GM12878 (cell line): ENCODE data around the gene DKKL1. TPM values are rescaled to one million over a fixed set of nuclear protein-coding genes. Genes with fewer than 3 reads are reported as not detected.

Experiments used
- ATAC-seq: fragments of 200-7000 bp; cut with Tn5 transposase; 3 replicates; pipeline ENCODE4 v1.9.1; 2020; ENCODE audit warnings: mild to moderate bottlenecking, moderate library complexity
- BruUV-seq: library from RNA; stranded (reverse); fragments of 400-500 nt; replicated peaks from 2 replicates; lab custom pipeline; 2021; lab: Mats Ljungman, UMichigan
- CTCF ChIA-PET: fragments of 300-600 bp; sonication (Branson Sonifier 250); formaldehyde crosslinking; extraction: SDS; loops from one replicate; lab custom pipeline; 2021; ENCODE audit warnings: inconsistent platforms; lab: Yijun Ruan, JAX
- POLR2A ChIA-PET: fragments of 350-600 bp; formaldehyde crosslinking; extraction: SDS; loops from one replicate; lab custom pipeline; 2021; ENCODE audit warnings: inconsistent platforms; lab: Charles Lee
- RAD21 ChIA-PET: fragments of 300-600 bp; sonication (Branson Sonifier 250); formaldehyde crosslinking; loops from one replicate; lab custom pipeline; 2023; ENCODE audit warnings: antibody characterized with exemption; ENCODE audit not compliant: unreplicated experiment; lab: Charles Lee
- SMC1A ChIA-PET: fragments of 300-600 bp; sonication (Branson Sonifier 250); formaldehyde crosslinking; loops from one replicate; lab custom pipeline; 2023; ENCODE audit not compliant: unreplicated experiment, uncharacterized antibody; lab: Charles Lee
- DNase-seq: peaks from one replicate; pipeline ENCODE4 v3.0.0-alpha.2; 2011; ENCODE audit warnings: low read depth, low spot score
- FAIRE-seq: peaks from 3 replicates; lab custom pipeline; 2011; peaks lifted over from hg19 to GRCh38; lab: Jason Lieb, UNC
- H2AFZ ChIP-seq: 2 replicates; pipeline ENCODE4 v1.6.0; 2011; ENCODE audit warnings: low read depth, low read length, control low read depth; ENCODE audit not compliant: control insufficient read depth
- H3K27ac ChIP-seq: 2 replicates; pipeline ENCODE4 v1.5.1; 2011; ENCODE audit warnings: control low read depth; ENCODE audit not compliant: control insufficient read depth, insufficient read depth
- H3K27me3 ChIP-seq, 2 experiments: replicated peaks in 1 of 2; 2 replicates each; pipeline versions ENCODE4 v1.6.0 to v1.6.1; 2011; ENCODE audit warnings: low read length in 1 of 2; ENCODE audit not compliant: control insufficient read depth in 2 of 2, insufficient read depth in 2 of 2
- H3K36me3 ChIP-seq, 2 experiments: 2 replicates each; pipeline ENCODE4 v1.5.1; 2011; ENCODE audit warnings: low read length in 1 of 2; ENCODE audit not compliant: control insufficient read depth in 2 of 2, insufficient read depth in 2 of 2
- H3K4me1 ChIP-seq: 2 replicates; pipeline ENCODE4 v1.6.1; 2011; ENCODE audit warnings: mild to moderate bottlenecking, low read length, moderate library complexity, mixed read lengths; ENCODE audit not compliant: control insufficient read depth, insufficient read depth
- H3K4me2 ChIP-seq: 2 replicates; pipeline ENCODE4 v1.6.0; 2011; ENCODE audit warnings: control low read depth; ENCODE audit not compliant: control insufficient read depth, insufficient read depth
- H3K4me3 ChIP-seq: fragments of 200-600 bp; sonication (generic); 2 replicates; pipeline ENCODE4 v1.5.1; 2016
- H3K79me2 ChIP-seq: 2 replicates; pipeline ENCODE4 v1.6.0; 2011; ENCODE audit warnings: low read length; ENCODE audit not compliant: control insufficient read depth, insufficient read depth
- H3K9ac ChIP-seq: 2 replicates; pipeline ENCODE4 v1.8.0; 2011; ENCODE audit warnings: low read length, control low read depth, mixed read lengths; ENCODE audit not compliant: control insufficient read depth, insufficient read depth
- H3K9me3 ChIP-seq: replicated peaks from 3 replicates; pipeline ENCODE4 v1.5.1; 2011; ENCODE audit warnings: mild to moderate bottlenecking, low read length; ENCODE audit not compliant: control insufficient read depth, insufficient read depth
- H4K20me1 ChIP-seq: 2 replicates; pipeline ENCODE4 v1.6.0; 2011; ENCODE audit not compliant: control insufficient read depth, insufficient read depth
- CEBPB ChIP-seq, 2 experiments: fragments of 150-350 bp in 1 of 2; IDR thresholded peaks; 2 replicates each; pipeline ENCODE4 v1.6.1; 2012 to 2014; ENCODE audit warnings: low read depth in 2 of 2, low read length in 2 of 2, borderline replicate concordance in 1 of 2, inconsistent platforms in 1 of 2
- CTCF ChIP-seq, 3 experiments: IDR thresholded peaks in 2 of 3; conservative IDR thresholded peaks in 1 of 3; 2 replicates each; pipeline ENCODE4 v1.5.1; 2011; ENCODE audit warnings: low read depth in 3 of 3, low read length in 3 of 3, mild to moderate bottlenecking in 3 of 3, control low read depth in 2 of 3, moderate library complexity in 2 of 3, inconsistent platforms in 1 of 3, mixed read lengths in 1 of 3; ENCODE audit not compliant: control insufficient read depth in 2 of 3, insufficient read depth in 1 of 3; ENCODE audit errors: extremely low read depth in 1 of 3
- IRF3 ChIP-seq: fragments of 450-650 bp; IDR thresholded peaks from 2 replicates; pipeline ENCODE4 v1.6.1; 2014; ENCODE audit warnings: mild to moderate bottlenecking
- MEF2B ChIP-seq: fragments of 450-650 bp; IDR thresholded peaks from 2 replicates; pipeline ENCODE4 v1.6.1; 2018; ENCODE audit warnings: mild to moderate bottlenecking, moderate library complexity; ENCODE audit not compliant: partially characterized antibody, poor library complexity, severe bottlenecking
- RAD51 ChIP-seq: fragments of 450-650 bp; IDR thresholded peaks from 2 replicates; pipeline ENCODE4 v1.6.1; 2016; ENCODE audit warnings: moderate library complexity, mild to moderate bottlenecking, inconsistent platforms
- SUPT20H ChIP-seq: IDR thresholded peaks from 2 replicates; pipeline ENCODE4 v1.6.1; 2011; ENCODE audit warnings: low read depth, mild to moderate bottlenecking, low read length, moderate library complexity, borderline replicate concordance; ENCODE audit not compliant: control insufficient read depth
- TAF1 ChIP-seq: IDR thresholded peaks from 2 replicates; pipeline ENCODE4 v1.6.1; 2011; ENCODE audit warnings: mild to moderate bottlenecking, low read depth, low read length, borderline replicate concordance
- ZNF207 ChIP-seq: fragments of 450-650 bp; IDR thresholded peaks from 2 replicates; pipeline ENCODE4 v1.6.1; 2014; ENCODE audit warnings: antibody characterized with exemption, mild to moderate bottlenecking, borderline replicate concordance
- WGBS: methylation state at CpG from one replicate; pipeline ENCODE4 v1.1.6; 2016; ENCODE audit warnings: low lambda C conversion rate; ENCODE audit not compliant: insufficient replicate concordance, insufficient coverage; ENCODE audit errors: missing lambda C conversion rate; 5-methylcytosine and 5-hydroxymethylcytosine counted together
- in situ Hi-C: fragments of 300-500 bp; cut with MboI; formaldehyde crosslinking; loops from 9 replicates; pipeline ENCODE4 v1.14.3; 2018; ENCODE audit warnings: mixed read lengths
- intact Hi-C: fragments of 100-400 bp; cut with micrococcal nuclease; formaldehyde crosslinking; loops from one replicate; pipeline ENCODE4 v1.14.2; 2022; ENCODE audit not compliant: unreplicated experiment
- polyA plus RNA-seq, 11 experiments: library from polyadenylated mRNA; depleted of rRNA in 4 of 11; unstranded in 6 of 11; stranded (reverse) in 5 of 11; fragments of >200 nt; fragmentation: Nextera tagmentation in 4 of 11; fragmentation: Illumina TruSeq in 1 of 11; extraction: Ambion mirVana in 4 of 11; extraction: Trizol in 1 of 11; gene quantifications; 1 replicate in 1 of 11; 2 replicates in 10 of 11; pipeline versions ENCODE4 v1.2.1 to v1.2.3, GENCODE V29; 2011 to 2016; ENCODE audit warnings: inconsistent platforms in 2 of 11, missing spikeins in 2 of 11, low read depth in 1 of 11
- total RNA-seq, 4 experiments: library from RNA; depleted of rRNA in 3 of 4; stranded (reverse); fragments of >200 nt in 3 of 4; fragmentation: Illumina TruSeq in 1 of 4; extraction: Trizol in 1 of 4; gene quantifications; 2 replicates each; pipeline versions ENCODE4 v1.2.1 to v1.2.3, GENCODE V29; 2013 to 2021
- TF ChIP-seq, protein P1 (sequence below): IDR thresholded peaks from 2 replicates; pipeline ENCODE4 v1.6.1; 2012; ENCODE audit warnings: low read depth, low read length, improper control_type of control experiment
- TF ChIP-seq, protein P2 (sequence below): fragments of 450-650 bp; IDR thresholded peaks from 2 replicates; pipeline ENCODE4 v1.6.1; 2016; ENCODE audit warnings: mild to moderate bottlenecking

The DKKL1 gene
- total and polyA plus RNA-seq, 10 of the 15 experiments (the other 5 are each of a cell fraction or from before 2014, with no cell fraction given), result not detected

GRCh38 chr19:49315111-49315510, 48.6 kb upstream of the DKKL1 start:
- H3K4me1 ChIP-seq, result no peaks in the 10 kb centered on the region
- H3K36me3 ChIP-seq, result no peaks in the 10 kb centered on the region; a peak in 1 of 4 replicates
- ChIA-PET CTCF (interaction anchor here (0.6 to 1.2 kb wide), 4 partner anchors 9 to 893 kb away, joined by 3 to 7 read pairs (median 4); no protein-coding TSS in a partner anchor), RAD21 (no interaction called here), POLR2A (interaction anchor here (0.6 kb wide), 2 partner anchors 11 to 58 kb away, joined by 3 to 4 read pairs; no protein-coding TSS in a partner anchor), SMC1A (interaction anchor here (0.7 to 1.2 kb wide), 2 partner anchors 19 to 23 kb away, joined by 3 read pairs; no protein-coding TSS in a partner anchor)
- no peak overlapping the region for H3K27ac ChIP-seq
- ATAC-seq, result no peak
- no peak overlapping the region for H3K4me2 ChIP-seq
- no peak overlapping the region for H2AFZ ChIP-seq
- H4K20me1 ChIP-seq, result no peaks in the 10 kb centered on the region
- no peak for FAIRE-seq
- 31% methylated on average over 1 of the region's 1 CpG for WGBS
- H3K27me3 ChIP-seq, result no peaks in the 10 kb centered on the region
- intact Hi-C loops (no loop called here), in situ Hi-C loops (no loop called here)
- H3K4me3 ChIP-seq, result no peak overlapping the region
- H3K79me2 ChIP-seq, result no peaks in the 10 kb centered on the region
- H3K9ac ChIP-seq, result no peak overlapping the region
- TF ChIP-seq ZNF207 (no peak), IRF3 (no peak), MEF2B (no peak), RAD51 (no peak), TAF1 (no peak), CTCF (IDR thresholded peaks at IDR 0.05 in 2 of 3, conservative IDR thresholded peaks at IDR 0.05 in 1 of 3; ENCODE audit: control insufficient read depth in 2 of 3, extremely low read depth in 1 of 3, insufficient read depth in 1 of 3, low read depth in 3 of 3, low read length in 3 of 3) (no peak), SUPT20H (no peak), CEBPB (IDR thresholded peaks at IDR 0.05; ENCODE audit: borderline replicate concordance in 1 of 2, low read depth in 2 of 2, low read length in 2 of 2) (no peak)
- TF ChIP-seq, protein P1, sequence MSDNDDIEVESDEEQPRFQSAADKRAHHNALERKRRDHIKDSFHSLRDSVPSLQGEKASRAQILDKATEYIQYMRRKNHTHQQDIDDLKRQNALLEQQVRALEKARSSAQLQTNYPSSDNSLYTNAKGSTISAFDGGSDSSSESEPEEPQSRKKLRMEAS, result no peak
- TF ChIP-seq, protein P2, sequence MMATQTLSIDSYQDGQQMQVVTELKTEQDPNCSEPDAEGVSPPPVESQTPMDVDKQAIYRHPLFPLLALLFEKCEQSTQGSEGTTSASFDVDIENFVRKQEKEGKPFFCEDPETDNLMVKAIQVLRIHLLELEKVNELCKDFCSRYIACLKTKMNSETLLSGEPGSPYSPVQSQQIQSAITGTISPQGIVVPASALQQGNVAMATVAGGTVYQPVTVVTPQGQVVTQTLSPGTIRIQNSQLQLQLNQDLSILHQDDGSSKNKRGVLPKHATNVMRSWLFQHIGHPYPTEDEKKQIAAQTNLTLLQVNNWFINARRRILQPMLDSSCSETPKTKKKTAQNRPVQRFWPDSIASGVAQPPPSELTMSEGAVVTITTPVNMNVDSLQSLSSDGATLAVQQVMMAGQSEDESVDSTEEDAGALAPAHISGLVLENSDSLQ, result no peak
- TF ChIP-seq, all 136 proteins: peak for 0
- H3K9me3 ChIP-seq, result peaks cover 3% of the 10 kb centered on the region; the same call in 1 of the 3 replicates
- no TSS peak for BruUV-seq
- DNase-seq, result no peak
